ENCODE measurements around the gene COL19A1. TPM values are rescaled to one million over a fixed set of nuclear protein-coding genes. Genes with fewer than 3 reads are reported as not detected.

The COL19A1 gene
- total RNA-seq, 1 donor from 2014 or later, result under 0.01 TPM

DNA sequence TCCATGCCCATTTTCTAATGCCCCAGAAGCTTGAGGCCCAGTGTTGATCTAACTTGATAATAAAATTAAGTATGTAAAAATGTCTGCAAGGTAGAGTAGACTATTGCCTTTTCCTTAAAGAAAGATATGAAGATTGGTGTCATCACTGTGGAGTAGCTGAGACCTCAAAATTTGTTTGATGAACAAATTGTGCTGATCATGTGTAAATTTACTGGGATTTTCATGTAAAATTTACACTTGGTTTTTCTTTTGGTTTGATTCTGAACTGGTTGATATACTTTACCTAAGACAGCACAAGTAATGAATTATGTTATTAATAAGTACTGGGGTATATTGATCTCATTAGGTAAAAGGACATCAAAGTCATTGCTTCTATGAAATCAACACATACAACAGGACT lies 207.3 kb downstream of the COL19A1 start:
- no peak for DNase-seq (ENCODE audit: low read depth)
- TF ChIP-seq, protein P1, sequence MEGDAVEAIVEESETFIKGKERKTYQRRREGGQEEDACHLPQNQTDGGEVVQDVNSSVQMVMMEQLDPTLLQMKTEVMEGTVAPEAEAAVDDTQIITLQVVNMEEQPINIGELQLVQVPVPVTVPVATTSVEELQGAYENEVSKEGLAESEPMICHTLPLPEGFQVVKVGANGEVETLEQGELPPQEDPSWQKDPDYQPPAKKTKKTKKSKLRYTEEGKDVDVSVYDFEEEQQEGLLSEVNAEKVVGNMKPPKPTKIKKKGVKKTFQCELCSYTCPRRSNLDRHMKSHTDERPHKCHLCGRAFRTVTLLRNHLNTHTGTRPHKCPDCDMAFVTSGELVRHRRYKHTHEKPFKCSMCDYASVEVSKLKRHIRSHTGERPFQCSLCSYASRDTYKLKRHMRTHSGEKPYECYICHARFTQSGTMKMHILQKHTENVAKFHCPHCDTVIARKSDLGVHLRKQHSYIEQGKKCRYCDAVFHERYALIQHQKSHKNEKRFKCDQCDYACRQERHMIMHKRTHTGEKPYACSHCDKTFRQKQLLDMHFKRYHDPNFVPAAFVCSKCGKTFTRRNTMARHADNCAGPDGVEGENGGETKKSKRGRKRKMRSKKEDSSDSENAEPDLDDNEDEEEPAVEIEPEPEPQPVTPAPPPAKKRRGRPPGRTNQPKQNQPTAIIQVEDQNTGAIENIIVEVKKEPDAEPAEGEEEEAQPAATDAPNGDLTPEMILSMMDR (conservative IDR thresholded peaks at IDR 0.05; ENCODE audit: low read depth, low read length), result no peak
- H3K4me3 ChIP-seq (ENCODE audit: low read depth, low read length), result no peak overlapping the region

DNA sequence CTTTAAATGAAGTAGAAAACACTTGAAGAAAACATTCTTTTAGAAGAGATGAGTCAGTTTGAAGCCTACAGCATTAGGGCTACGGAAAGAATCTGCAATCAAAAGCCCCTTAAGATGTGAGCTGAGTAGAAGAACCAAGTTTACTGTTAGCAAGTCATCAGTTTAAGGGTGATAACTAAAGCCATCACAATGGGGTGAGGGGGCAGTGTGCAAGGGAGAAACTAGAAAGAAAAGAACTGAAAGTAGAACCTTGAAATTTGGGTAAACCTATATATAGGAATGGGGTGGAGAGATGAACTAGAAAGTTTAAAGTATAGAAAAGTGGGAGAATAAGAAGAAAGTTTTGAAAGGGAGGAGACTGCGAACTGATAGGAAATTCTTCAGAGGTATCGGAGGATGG lies 212.9 kb downstream of the COL19A1 start:
- no peak for DNase-seq (ENCODE audit: low read depth)
- H3K4me3 ChIP-seq (ENCODE audit: low read depth, low read length), result no peak overlapping the region
- TF ChIP-seq, protein P1 (conservative IDR thresholded peaks at IDR 0.05; ENCODE audit: low read depth, low read length), result no peak

DNA sequence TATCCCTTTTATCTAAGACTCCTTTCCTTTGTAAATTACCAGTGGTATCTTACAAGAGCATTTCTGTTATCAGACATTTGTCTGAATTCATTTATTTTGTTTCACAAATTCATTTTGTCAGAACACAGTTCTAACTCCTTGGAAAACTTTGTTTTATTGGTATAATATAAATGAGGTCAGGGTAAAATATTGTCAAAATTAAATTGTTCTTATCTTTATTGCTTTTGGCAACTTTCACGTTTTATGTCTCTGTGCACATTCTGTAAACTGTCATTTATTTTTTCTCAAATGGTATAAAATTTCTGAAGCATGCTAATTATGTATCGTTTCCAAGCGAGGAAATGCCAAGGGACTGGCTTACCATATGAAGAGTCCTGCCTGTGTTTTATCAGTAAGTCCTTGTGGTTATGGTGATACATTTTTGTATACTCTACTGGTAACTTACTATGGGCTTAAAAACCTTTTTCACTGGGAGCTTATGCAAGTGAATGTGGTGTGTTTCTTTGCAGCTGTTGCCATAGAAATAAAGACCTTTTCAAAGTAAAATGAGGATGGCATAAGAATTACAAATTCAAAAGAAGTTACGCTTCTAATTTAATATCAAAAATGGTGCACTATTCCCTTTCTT lies 214.2 kb downstream of the COL19A1 start:
- TF ChIP-seq, protein P1 (conservative IDR thresholded peaks at IDR 0.05; ENCODE audit: low read depth, low read length), result no peak
- DNase-seq (ENCODE audit: low read depth), result no peak
- H3K4me3 ChIP-seq (ENCODE audit: low read depth, low read length), result no peak overlapping the region

DNA sequence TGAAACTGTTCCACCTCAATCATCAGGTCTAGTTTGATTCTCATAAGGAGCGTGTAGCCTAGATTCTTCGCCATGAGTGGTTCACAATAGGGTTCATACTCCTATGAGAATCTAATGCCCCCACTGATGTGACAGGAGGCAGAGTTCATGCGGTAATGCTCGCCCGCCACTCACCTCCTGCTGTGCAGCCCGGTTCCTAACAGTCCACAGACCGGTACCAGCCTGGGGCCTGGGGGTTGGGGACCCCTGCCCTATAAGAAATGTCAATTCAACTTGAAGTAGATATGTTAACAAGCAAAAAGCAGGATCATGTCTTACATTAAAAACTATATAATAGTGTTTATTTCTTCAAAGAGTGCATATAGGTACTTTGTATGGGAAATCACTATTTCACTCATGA lies 216.5 kb downstream of the COL19A1 start:
- H3K4me3 ChIP-seq (ENCODE audit: low read depth, low read length), result no peak overlapping the region
- TF ChIP-seq, protein P1 (conservative IDR thresholded peaks at IDR 0.05; ENCODE audit: low read depth, low read length), result no peak
- no peak for DNase-seq (ENCODE audit: low read depth)

DNA sequence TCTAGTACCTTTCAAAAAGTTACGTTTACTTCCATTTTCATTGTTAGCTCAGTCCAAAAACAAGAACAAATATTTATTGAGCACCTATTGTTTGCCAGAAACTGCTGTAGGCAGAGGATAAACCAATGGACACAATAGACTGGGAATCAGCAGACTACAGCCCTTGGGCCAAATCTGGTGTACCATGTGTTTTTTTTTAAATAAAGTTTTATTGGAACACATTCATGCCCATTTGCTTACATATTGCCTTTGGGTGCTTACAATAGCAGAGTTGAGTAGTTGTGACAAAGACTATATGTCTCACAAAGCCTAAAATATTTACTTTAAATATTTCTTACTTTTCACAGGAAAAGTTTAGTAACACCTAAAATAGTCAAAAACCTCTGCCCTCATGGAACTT lies 220.4 kb downstream of the COL19A1 start:
- DNase-seq (ENCODE audit: low read depth), result no peak
- no peak overlapping the region for H3K4me3 ChIP-seq (ENCODE audit: low read depth, low read length)
- TF ChIP-seq, protein P1 (conservative IDR thresholded peaks at IDR 0.05; ENCODE audit: low read depth, low read length), result no peak

DNA sequence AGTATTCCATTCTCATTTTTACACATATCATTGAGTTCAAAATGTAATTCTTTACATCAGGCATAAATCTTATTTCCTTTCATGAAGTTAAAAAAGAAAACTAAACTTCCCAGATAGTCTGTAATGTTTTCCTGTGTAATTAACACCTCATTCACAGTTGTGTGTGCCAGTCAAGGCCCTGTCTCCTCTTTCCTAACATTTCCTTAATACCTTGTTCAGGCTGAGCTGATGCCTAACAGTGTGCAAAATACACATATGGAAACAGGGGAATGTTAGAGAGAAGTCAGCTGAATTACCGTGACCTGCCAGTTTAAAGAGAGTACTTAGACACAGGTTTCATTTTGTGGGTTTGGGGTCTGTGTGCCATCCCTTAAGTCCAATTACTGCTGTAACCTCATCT lies 227.8 kb downstream of the COL19A1 start:
- no peak overlapping the region for H3K4me3 ChIP-seq (ENCODE audit: low read depth, low read length)
- no peak for DNase-seq (ENCODE audit: low read depth)
- TF ChIP-seq, protein P1 (conservative IDR thresholded peaks at IDR 0.05; ENCODE audit: low read depth, low read length), result no peak

DNA sequence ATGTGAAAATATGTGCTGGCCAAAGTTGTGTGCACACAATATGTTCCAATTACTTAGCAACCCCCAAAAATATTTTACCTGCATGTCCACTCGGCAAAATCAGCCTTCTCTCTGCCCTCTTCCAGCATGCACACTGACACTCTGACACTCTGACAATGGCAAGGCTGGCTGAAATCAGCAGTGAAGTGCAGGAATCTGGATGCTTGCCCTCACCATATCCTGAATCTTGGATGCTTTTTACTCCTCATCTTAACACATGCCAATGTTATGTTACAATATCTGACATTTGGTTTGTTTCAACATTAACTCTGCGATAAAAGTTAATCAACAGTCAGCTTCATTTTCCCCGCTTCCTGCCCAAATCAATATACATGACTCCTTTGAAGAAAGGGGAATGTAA lies 233.4 kb downstream of the COL19A1 start:
- TF ChIP-seq, protein P1 (conservative IDR thresholded peaks at IDR 0.05; ENCODE audit: low read depth, low read length), result no peak
- no peak for DNase-seq (ENCODE audit: low read depth)
- no peak overlapping the region for H3K4me3 ChIP-seq (ENCODE audit: low read depth, low read length)
